PC-3 (cell line): ENCODE data around the gene RSF1.

Experiments used
- CTCF ChIP-seq: fragments of 300-600 bp; sonication (generic); conservative IDR thresholded peaks from 2 replicates; pipeline ENCODE4 v1.5.1; 2017; ENCODE audit warnings: antibody characterized with exemption, low read depth, mild to moderate bottlenecking, low read length
- EZH2 ChIP-seq: fragments of 300-600 bp; sonication (generic); IDR thresholded peaks from one replicate; pipeline ENCODE4 v1.6.1; 2017; ENCODE audit warnings: antibody characterized with exemption, mild to moderate bottlenecking, low read length; ENCODE audit not compliant: unreplicated experiment
- EZH2phosphoT487 ChIP-seq: fragments of 300-600 bp; sonication (generic); IDR thresholded peaks from 2 replicates; pipeline ENCODE4 v1.6.1; 2018; ENCODE audit warnings: mild to moderate bottlenecking, antibody characterized with exemption, low read length, borderline replicate concordance

GRCh38 chr11:77630157-77630710, 190.3 kb downstream of the RSF1 start:
- no peak for TF ChIP-seq CTCF
- no peak for TF ChIP-seq EZH2
- TF ChIP-seq EZH2phosphoT487: no peak
